Thymus (tissue), 11 donors: Measurements from ENCODE around the gene SIL1. TPM values are rescaled to one million over a fixed set of nuclear protein-coding genes. Genes with fewer than 3 reads are reported as not detected.
"Not testable (repeated sequence)": the region's sequence is repeated elsewhere in the genome, so short reads cannot be mapped to it uniquely, and the experiment has no call there.

ENCODE experiments used
- DNase-seq, 9 donors: peaks; one replicate each; pipeline ENCODE4 v3.0.0-alpha.2; 2013; ENCODE audit warnings: low spot score in 9 of 9, low read depth in 6 of 9, missing footprints in 1 of 9
- H3K27ac ChIP-seq, 2 donors: one replicate each; pipeline ENCODE4 v1.5.1; 2013; ENCODE audit warnings: control low read depth in 1 of 2, low read depth in 1 of 2, low read length in 1 of 2, mild to moderate bottlenecking in 1 of 2, moderate library complexity in 1 of 2
- H3K27me3 ChIP-seq, 2 donors: one replicate each; pipeline ENCODE4 v1.5.1; 2013; ENCODE audit warnings: low read length in 1 of 2; ENCODE audit not compliant: control insufficient read depth in 2 of 2, insufficient read depth in 1 of 2
- H3K36me3 ChIP-seq, 2 donors: one replicate each; pipeline ENCODE4 v1.5.1; 2013; ENCODE audit warnings: low read length in 1 of 2, mild to moderate bottlenecking in 1 of 2, moderate library complexity in 1 of 2; ENCODE audit not compliant: control insufficient read depth in 2 of 2, insufficient read depth in 2 of 2
- H3K4me1 ChIP-seq, 2 donors: one replicate each; pipeline ENCODE4 v1.5.1; 2013; ENCODE audit warnings: low read length in 2 of 2; ENCODE audit not compliant: control insufficient read depth in 2 of 2, insufficient read depth in 2 of 2
- H3K4me3 ChIP-seq, 2 donors: one replicate each; pipeline ENCODE4 v1.5.1; 2013; ENCODE audit warnings: low read length in 2 of 2, control low read depth in 1 of 2, mild to moderate bottlenecking in 1 of 2
- H3K9me3 ChIP-seq, 2 donors: one replicate each; pipeline ENCODE4 v1.5.1; 2013; ENCODE audit warnings: low read length in 1 of 2, mild to moderate bottlenecking in 1 of 2; ENCODE audit not compliant: control insufficient read depth in 2 of 2, insufficient read depth in 1 of 2
- WGBS: extraction: QIAGEN DNeasy Blood & Tissue Kit; methylation state at CpG from one replicate; pipeline ENCODE4 v1.1.7; 2013; 5-methylcytosine and 5-hydroxymethylcytosine counted together
- polyA plus RNA-seq: library from polyadenylated mRNA; stranded (reverse); fragments of 200-250 nt; gene quantifications from one replicate; pipeline ENCODE4 v1.2.3, GENCODE V29; 2013
- total RNA-seq: library from RNA; stranded (reverse); fragments of 120-200 nt; gene quantifications from one replicate; pipeline ENCODE4 v1.2.4, GENCODE V29; 2013
- donor health status: healthy.

SIL1 gene
- total and polyA plus RNA-seq, 2 donors: 17.0 to 30.2 TPM

- 98% methylated on average over 1 of the region's 1 CpG for whole genome bisulfite sequencing
- no peak overlapping the region for H3K4me3 ChIP-seq
- no peaks in the 10 kb centered on the region for H3K27me3 ChIP-seq
- no peak overlapping the region for H3K27ac ChIP-seq
- H3K36me3 ChIP-seq: no peaks in the 10 kb centered on the region
- no peaks in the 10 kb centered on the region for H3K4me1 ChIP-seq
- no peaks in the 10 kb centered on the region for H3K9me3 ChIP-seq
- no peak for DNase-seq
Measured at GRCh38 chr5:139228201-139228803, 30.1 kb upstream of the SIL1 start.

DNA sequence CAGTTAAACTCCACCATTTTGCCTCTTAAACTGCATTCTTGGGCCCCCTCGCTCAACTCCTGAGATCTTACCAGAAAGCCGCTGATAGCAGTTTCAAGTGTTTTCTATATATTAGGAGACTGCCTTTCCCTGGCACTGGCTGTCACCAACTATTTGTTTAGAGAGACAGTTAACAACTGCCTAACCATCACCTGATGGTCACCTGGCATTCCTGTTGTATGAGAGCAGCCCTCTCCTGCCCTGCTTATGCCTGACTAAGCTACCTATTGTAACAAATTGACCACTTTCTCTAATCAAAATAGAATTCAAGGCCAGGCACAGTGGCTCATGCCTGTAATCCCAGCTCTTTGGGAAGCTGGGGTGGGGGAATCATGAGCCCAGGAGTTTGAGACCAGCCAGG is 28.0 kb upstream of the SIL1 start:
- Histone ChIP-seq H3K4me3 (no peak overlapping the region), H3K27ac (no peak overlapping the region), H3K27me3 (no peaks in the 10 kb centered on the region), H3K36me3 (no peaks in the 10 kb centered on the region), H3K9me3 (no peaks in the 10 kb centered on the region), H3K4me1 (no peaks in the 10 kb centered on the region)
- no peak for DNase-seq
- WGBS: over 99% methylated on average over 2 of the region's 2 CpGs

DNA sequence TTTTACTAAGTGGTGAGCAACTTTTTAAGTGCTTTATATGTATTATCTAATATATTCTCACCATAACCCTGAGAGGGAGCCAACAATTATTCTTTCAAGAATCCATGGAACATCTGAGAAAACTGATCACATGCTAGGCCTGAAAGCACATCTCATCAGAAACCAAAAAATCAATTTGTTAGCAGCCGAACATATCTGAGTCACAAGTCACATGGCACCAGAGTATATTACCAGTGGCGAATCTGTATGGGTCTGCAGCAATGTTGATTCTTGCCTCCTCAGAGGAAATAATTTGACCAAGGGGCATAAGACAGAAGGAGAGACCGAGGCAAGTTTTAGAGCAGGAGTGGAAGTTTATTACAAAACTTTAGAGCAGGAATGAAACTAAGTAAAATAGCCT is 25.3 kb upstream of the SIL1 start:
- Histone ChIP-seq H3K27me3 (no peaks in the 10 kb centered on the region), H3K36me3 (no peaks in the 10 kb centered on the region), H3K4me3 (no peak overlapping the region), H3K4me1 (no peaks in the 10 kb centered on the region), H3K9me3 (no peaks in the 10 kb centered on the region), H3K27ac (no peak overlapping the region)
- no peak for DNase-seq
- 94% methylated on average over 3 of the region's 3 CpGs for WGBS

GRCh38 chr5:139222346-139222745 is 24.2 kb upstream of the SIL1 start:
- DNase-seq: no peak
- no peak overlapping the region for H3K4me3 ChIP-seq
- H3K4me1 ChIP-seq: no peaks in the 10 kb centered on the region
- H3K27me3 ChIP-seq: no peaks in the 10 kb centered on the region
- no peaks in the 10 kb centered on the region for H3K36me3 ChIP-seq
- H3K27ac ChIP-seq: no peak overlapping the region
- H3K9me3 ChIP-seq: peaks cover 0 to 4% of the 10 kb centered on the region in 2 donors
- 44% methylated on average over 3 of the region's 3 CpGs for WGBS

GRCh38 chr5:139218038-139218437 is 19.9 kb upstream of the SIL1 start:
- H3K27ac ChIP-seq, H3K4me3 ChIP-seq, H3K36me3 ChIP-seq, H3K9me3 ChIP-seq, H3K27me3 ChIP-seq, H3K4me1 ChIP-seq, DNase-seq: not testable (repeated sequence)
- 86% methylated on average over 7 of the region's 7 CpGs for whole genome bisulfite sequencing

GRCh38 chr5:139215107-139215975 is 17.2 kb upstream of the SIL1 start:
- 90% methylated on average over 15 of the region's 15 CpGs for WGBS
- H3K36me3 ChIP-seq: no peaks in the 10 kb centered on the region
- DNase-seq: no peak

DNA sequence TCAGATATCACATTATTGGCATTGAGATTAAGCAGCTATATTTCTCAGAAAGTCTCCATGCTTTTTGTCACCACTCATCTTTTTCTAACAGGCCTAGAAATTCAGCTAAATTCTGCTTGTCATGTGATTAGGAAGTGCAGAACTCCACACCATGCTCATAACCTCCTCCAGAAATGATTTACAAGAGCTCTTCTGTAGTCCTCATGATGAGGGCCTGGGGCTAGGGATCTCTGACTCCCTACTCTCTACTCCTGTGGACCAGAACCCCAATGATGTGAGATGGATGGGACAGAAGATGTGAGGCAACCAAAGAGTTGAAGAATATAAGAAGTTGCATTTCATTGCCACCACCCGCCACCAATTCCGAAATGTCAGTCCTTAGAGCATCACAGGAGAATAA is 16.5 kb upstream of the SIL1 start:
- DNase-seq: no peak
- H3K36me3 ChIP-seq: no peaks in the 10 kb centered on the region
- H3K27me3 ChIP-seq: no peaks in the 10 kb centered on the region
- 98% methylated on average over 2 of the region's 2 CpGs for WGBS
- H3K9me3 ChIP-seq: peaks cover 0 to 4% of the 10 kb centered on the region in 2 donors
- H3K4me1 ChIP-seq: no peaks in the 10 kb centered on the region
- H3K27ac ChIP-seq: no peak overlapping the region
- no peak overlapping the region for H3K4me3 ChIP-seq

More at GRCh38 chr5:139215107-139215975, 17.2 kb upstream of the SIL1 start:
- H3K4me3 ChIP-seq: no peak overlapping the region
- H3K4me1 ChIP-seq: no peaks in the 10 kb centered on the region
- H3K27me3 ChIP-seq: no peaks in the 10 kb centered on the region
- peaks cover 0 to 4% of the 10 kb centered on the region in 2 donors for H3K9me3 ChIP-seq
- no peak overlapping the region for H3K27ac ChIP-seq

GRCh38 chr5:139212906-139213305 is 14.7 kb upstream of the SIL1 start:
- Histone ChIP-seq H3K4me3 (no peak overlapping the region), H3K27ac (no peak overlapping the region), H3K27me3 (no peaks in the 10 kb centered on the region), H3K36me3 (no peaks in the 10 kb centered on the region), H3K9me3 (no peaks in the 10 kb centered on the region), H3K4me1 (no peaks in the 10 kb centered on the region)
- WGBS: 96% methylated on average over 2 of the region's 2 CpGs
- no peak for DNase-seq

- no peak overlapping the region for H3K27ac ChIP-seq
- 93% methylated on average over 3 of the region's 3 CpGs for WGBS
- H3K27me3 ChIP-seq: no peaks in the 10 kb centered on the region
- no peaks in the 10 kb centered on the region for H3K36me3 ChIP-seq
- no peaks in the 10 kb centered on the region for H3K4me1 ChIP-seq
- no peak overlapping the region for H3K4me3 ChIP-seq
- no peak for DNase-seq
- no peaks in the 10 kb centered on the region for H3K9me3 ChIP-seq
Measured at GRCh38 chr5:139212486-139212885, 14.3 kb upstream of the SIL1 start.
